SH-SY5Y (cell line): ENCODE data around the gene SNPH.

Source experiments
- GATA2 ChIP-seq: IDR thresholded peaks from 2 replicates; pipeline ENCODE4 v1.6.1; 2011; ENCODE audit warnings: mild to moderate bottlenecking, low read depth, low read length
- GATA3 ChIP-seq: IDR thresholded peaks from 2 replicates; pipeline ENCODE4 v1.6.1; 2011; ENCODE audit warnings: low read depth, mild to moderate bottlenecking, low read length, moderate library complexity

DNA sequence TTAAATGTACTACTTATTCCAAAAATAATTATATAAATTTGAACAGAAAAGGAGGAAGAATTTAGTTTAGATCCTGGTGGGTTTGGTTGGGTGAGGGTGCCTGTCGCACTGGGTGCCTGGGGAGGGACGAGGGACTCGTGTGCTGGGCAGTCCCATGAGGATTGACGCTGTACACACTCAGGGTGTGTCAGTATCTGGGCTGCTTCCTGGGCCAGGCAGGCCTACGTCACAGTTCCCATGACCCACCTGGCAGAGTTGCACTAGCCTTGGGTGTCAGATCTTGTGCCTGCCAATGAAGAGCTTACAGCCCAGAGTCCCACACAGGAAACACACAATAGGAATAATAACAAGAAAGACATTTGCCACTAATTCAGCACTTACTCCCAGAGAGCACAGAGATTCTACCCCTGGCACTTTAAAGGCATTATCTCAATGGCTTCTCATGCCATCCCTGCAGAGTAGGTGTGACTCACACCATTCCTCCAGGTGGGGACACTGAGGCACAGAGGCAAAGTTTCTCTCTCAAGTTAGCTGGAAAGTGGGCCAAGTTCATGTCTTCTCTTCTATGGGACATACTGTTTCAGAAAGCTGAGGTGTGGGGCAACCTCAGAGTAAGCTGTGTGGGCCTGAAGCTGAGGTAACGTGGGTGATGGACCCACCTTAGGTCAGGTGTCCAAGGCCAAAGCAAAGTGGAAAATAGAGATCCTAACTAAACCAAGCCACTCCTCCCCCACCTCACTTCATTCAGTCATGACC lies 64.2 kb downstream of the SNPH start:
- no peak for TF ChIP-seq GATA2
- no peak for TF ChIP-seq GATA3
